Fibroblast of lung (primary cell): ENCODE data around the gene METTL26. TPM values are rescaled to one million over a fixed set of nuclear protein-coding genes. Genes with fewer than 3 reads are reported as not detected.
A peak's percentile ranks its signal among the peaks of the same experiment; 100 is the strongest.

Experiments used
- DNase-seq, 2 donors: peaks; one replicate each; pipeline versions ENCODE4 v3.0.0 to v3.0.0-alpha.2; 2010; ENCODE audit warnings: low read depth in 2 of 2
- H2AFZ ChIP-seq: 2 replicates; pipeline ENCODE4 v1.5.1; 2012; ENCODE audit warnings: low read length, control low read depth, inconsistent platforms
- H3K27ac ChIP-seq: 2 replicates; pipeline ENCODE4 v1.5.1; 2011; ENCODE audit warnings: low read length, control low read depth; ENCODE audit not compliant: insufficient read depth
- H3K27me3 ChIP-seq: 2 replicates; pipeline ENCODE4 v1.5.1; 2011; ENCODE audit warnings: mild to moderate bottlenecking, low read length; ENCODE audit not compliant: control insufficient read depth, insufficient read depth
- H3K36me3 ChIP-seq: 2 replicates; pipeline ENCODE4 v1.5.1; 2011; ENCODE audit warnings: low read length; ENCODE audit not compliant: control insufficient read depth, insufficient read depth
- H3K4me1 ChIP-seq: 2 replicates; pipeline ENCODE4 v1.5.1; 2011; ENCODE audit warnings: low read length; ENCODE audit not compliant: control insufficient read depth, insufficient read depth; ENCODE audit errors: extremely low read depth
- H3K4me2 ChIP-seq: 2 replicates; pipeline ENCODE4 v1.5.1; 2011; ENCODE audit warnings: low read length, control low read depth; ENCODE audit not compliant: insufficient read depth; ENCODE audit errors: extremely low read depth
- H3K4me3 ChIP-seq, 4 experiments: fragments of 200-600 bp in 1 of 4; sonication (generic) in 1 of 4; replicated peaks in 1 of 4; 2 replicates each; pipeline ENCODE4 v1.5.1; 2011 to 2016; ENCODE audit warnings: low read length in 4 of 4, low read depth in 3 of 4, mild to moderate bottlenecking in 3 of 4, control low read depth in 2 of 4, inconsistent platforms in 1 of 4, mixed read lengths in 1 of 4; ENCODE audit not compliant: insufficient read depth in 1 of 4; ENCODE audit errors: control extremely low read depth in 1 of 4
- H3K79me2 ChIP-seq: 2 replicates; pipeline ENCODE4 v1.5.1; 2012; ENCODE audit warnings: mild to moderate bottlenecking, low read length, inconsistent platforms; ENCODE audit not compliant: control insufficient read depth, insufficient read depth
- H3K9ac ChIP-seq: 2 replicates; pipeline ENCODE4 v1.5.1; 2011; ENCODE audit warnings: mild to moderate bottlenecking, low read length, control low read depth; ENCODE audit not compliant: insufficient read depth
- H3K9me3 ChIP-seq: 2 replicates; pipeline ENCODE4 v1.5.1; 2012; ENCODE audit warnings: low read depth, low read length; ENCODE audit not compliant: control insufficient read depth, insufficient read depth
- H4K20me1 ChIP-seq: 2 replicates; pipeline ENCODE4 v1.5.1; 2011; ENCODE audit warnings: low read length; ENCODE audit not compliant: control insufficient read depth, insufficient read depth; ENCODE audit errors: extremely low read depth
- EZH2 ChIP-seq: IDR thresholded peaks from 2 replicates; pipeline ENCODE4 v1.5.1; 2012; ENCODE audit warnings: low read length, control low read depth, mild to moderate bottlenecking; ENCODE audit errors: missing control alignments
- polyA plus RNA-seq, 2 donors: library from polyadenylated mRNA; depleted of rRNA in 1 of 2; stranded (reverse) in 1 of 2; unstranded in 1 of 2; fragments of >200 nt; gene quantifications; 2 replicates each; pipeline ENCODE4 v1.2.1, GENCODE V29; 2011 to 2012; ENCODE audit warnings: missing spikeins in 1 of 2
- total RNA-seq: library from RNA; depleted of rRNA; stranded (reverse); fragments of >200 nt; gene quantifications from 2 replicates; pipeline ENCODE4 v1.2.1, GENCODE V29; 2014
- TF ChIP-seq, protein P1 (sequence below), 2 donors: IDR thresholded peaks in 1 of 2; conservative IDR thresholded peaks in 1 of 2; 1 replicate in 1 of 2; 2 replicates in 1 of 2; pipeline ENCODE4 v1.5.1; 2011 to 2012; ENCODE audit warnings: low read length in 2 of 2, control low read depth in 1 of 2, inconsistent platforms in 1 of 2, low read depth in 1 of 2, mild to moderate bottlenecking in 1 of 2

The METTL26 gene
- total and polyA plus RNA-seq, 2 donors (not counting 1 experiment from before 2014, with no cell fraction given) = 39.2 to 71.7 TPM

- peak overlapping the region; percentile 71 for H3K4me2 ChIP-seq
Observed at GRCh38 chr16:675884-676564, 39.9 kb upstream of the METTL26 start.

DNA sequence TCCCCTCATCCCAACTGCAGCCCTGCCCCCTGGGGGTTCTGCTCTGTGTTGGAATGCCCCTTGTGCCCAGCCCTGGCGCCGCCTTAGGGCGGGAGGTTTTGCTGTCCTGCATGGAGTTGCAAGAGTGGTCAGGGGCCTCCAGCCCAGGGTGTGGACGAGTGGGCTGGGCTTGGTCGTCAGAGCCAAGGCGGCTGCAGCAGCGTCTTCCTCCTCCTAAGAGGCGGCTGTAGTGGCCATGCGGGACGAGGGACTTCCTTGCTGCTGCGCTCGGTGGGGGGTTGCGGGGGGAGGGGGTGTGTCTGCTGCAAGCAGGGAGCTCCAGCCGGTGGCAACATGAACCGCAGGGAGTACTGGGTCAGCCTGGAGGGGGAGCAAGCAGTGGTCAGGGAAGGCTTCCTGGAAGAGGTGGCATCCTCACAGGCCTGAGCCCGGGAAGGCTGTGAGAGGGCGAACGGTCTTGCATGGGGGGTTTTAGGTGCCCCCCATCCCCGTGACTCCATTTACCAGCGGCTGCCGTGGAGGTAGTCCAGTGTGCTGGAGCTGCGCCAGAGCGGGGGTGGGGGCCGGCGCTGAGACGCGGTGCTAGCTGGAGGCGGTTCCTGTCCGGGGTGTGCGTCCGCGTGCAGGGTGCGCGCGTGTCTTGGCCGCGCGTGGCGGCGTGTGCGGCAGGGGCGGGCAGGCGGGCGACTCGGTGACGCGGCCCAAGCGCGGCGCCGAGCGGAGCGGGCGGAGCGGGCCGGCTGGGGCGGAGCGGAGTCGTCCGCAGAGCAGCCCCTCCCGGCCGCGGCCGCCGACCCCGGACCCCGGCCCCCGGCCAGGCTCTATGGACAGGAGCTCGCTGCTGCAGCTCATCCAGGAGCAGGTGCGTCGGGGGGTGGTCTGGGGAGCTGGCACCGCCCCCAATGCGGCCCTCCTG lies 39.1 kb upstream of the METTL26 start, which contains the start of gene RHBDL1:
Gene RHBDL1, plus strand, starts transcription at position 704 of the 916 bp plus-strand sequence. Its CDS starts 120 bp downstream, at position 824.
- Histone ChIP-seq H2AFZ (no peak within 1 kb of the TSS), H3K9ac (no peak within 1 kb of the TSS), H3K36me3 (peaks cover 27% of the 10 kb centered on the region), H3K27me3 (no peaks in the 10 kb centered on the region), H3K27ac (no peak within 1 kb of the TSS), H3K4me3 (peak within 1 kb of the TSS; percentile 20 to 57 (median 23)), H3K4me1 (peaks cover 5% of the 10 kb centered on the region), H3K9me3 (no peaks in the 10 kb centered on the region), H4K20me1 (no peaks in the 10 kb centered on the region), H3K4me2 (peak within 1 kb of the TSS; percentile 71), H3K79me2 (peaks cover 2% of the 10 kb centered on the region)
- no peak for TF ChIP-seq EZH2
- peak; percentile 51 to 52 for DNase-seq

More at GRCh38 chr16:675884-676564, 39.9 kb upstream of the METTL26 start:
- Histone ChIP-seq H3K36me3 (peaks cover 19% of the 10 kb centered on the region), H2AFZ (no peak overlapping the region), H3K9ac (no peak overlapping the region), H3K79me2 (peaks cover 4% of the 10 kb centered on the region), H4K20me1 (no peaks in the 10 kb centered on the region), H3K4me3 (peak overlapping the region in 3 of 4 experiments; percentile 15 to 57 (median 25)), H3K4me1 (peaks cover 6% of the 10 kb centered on the region), H3K27ac (no peak overlapping the region), H3K9me3 (no peaks in the 10 kb centered on the region), H3K27me3 (no peaks in the 10 kb centered on the region)
- no peak for DNase-seq
- TF ChIP-seq EZH2 = no peak
- TF ChIP-seq, protein P1, sequence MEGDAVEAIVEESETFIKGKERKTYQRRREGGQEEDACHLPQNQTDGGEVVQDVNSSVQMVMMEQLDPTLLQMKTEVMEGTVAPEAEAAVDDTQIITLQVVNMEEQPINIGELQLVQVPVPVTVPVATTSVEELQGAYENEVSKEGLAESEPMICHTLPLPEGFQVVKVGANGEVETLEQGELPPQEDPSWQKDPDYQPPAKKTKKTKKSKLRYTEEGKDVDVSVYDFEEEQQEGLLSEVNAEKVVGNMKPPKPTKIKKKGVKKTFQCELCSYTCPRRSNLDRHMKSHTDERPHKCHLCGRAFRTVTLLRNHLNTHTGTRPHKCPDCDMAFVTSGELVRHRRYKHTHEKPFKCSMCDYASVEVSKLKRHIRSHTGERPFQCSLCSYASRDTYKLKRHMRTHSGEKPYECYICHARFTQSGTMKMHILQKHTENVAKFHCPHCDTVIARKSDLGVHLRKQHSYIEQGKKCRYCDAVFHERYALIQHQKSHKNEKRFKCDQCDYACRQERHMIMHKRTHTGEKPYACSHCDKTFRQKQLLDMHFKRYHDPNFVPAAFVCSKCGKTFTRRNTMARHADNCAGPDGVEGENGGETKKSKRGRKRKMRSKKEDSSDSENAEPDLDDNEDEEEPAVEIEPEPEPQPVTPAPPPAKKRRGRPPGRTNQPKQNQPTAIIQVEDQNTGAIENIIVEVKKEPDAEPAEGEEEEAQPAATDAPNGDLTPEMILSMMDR (conservative IDR thresholded peaks at IDR 0.05 in 1 of 2, IDR thresholded peaks at IDR 0.05 in 1 of 2; ENCODE audit: low read depth in 1 of 2, low read length in 2 of 2) = no peak

DNA sequence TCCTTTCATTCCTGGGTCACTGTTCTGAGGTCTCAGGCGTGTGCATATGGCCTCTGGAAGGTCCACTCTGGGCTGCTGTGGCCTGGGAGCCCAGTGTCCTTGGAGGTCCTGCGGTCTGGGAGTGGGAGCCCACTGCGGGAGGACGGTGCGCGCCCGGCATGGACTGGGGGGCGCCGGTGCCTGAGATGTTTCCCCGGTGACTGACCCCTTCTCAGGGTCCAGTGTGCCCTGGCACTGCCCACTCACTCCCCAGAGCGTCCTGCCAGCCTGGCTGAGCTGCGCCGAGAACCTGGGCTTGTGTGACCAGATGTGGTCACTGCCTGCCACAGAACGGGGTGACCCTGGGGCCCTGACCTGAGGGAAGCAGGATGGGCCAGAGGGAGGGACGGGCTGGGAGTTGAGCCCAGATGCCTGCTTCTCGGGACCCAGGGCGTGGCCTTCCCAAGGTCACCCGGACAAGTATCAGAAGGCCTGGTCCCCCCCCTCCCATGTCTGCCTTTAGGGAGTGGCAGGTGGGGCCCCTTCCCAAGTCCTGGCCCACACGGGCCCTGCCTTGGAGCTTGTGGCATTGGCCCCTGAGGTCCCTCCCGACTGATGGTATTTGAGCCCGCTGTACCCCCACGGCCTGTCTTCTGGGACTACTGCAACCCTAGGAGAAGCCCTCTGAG lies 38.2 kb upstream of the METTL26 start:
- H2AFZ ChIP-seq = no peak overlapping the region

More for the DNA sequence above, 38.2 kb upstream of the METTL26 start:
- Histone ChIP-seq H3K36me3 (peaks cover 35% of the 10 kb centered on the region), H3K9ac (no peak overlapping the region), H3K4me3 (no peak overlapping the region), H3K9me3 (no peaks in the 10 kb centered on the region), H3K4me1 (peaks cover 6% of the 10 kb centered on the region), H3K4me2 (no peak overlapping the region), H3K79me2 (peaks cover 9% of the 10 kb centered on the region), H3K27ac (no peak overlapping the region), H4K20me1 (no peaks in the 10 kb centered on the region), H3K27me3 (no peaks in the 10 kb centered on the region)
- DNase-seq = no peak
- no peak for TF ChIP-seq EZH2
- TF ChIP-seq, protein P1 (conservative IDR thresholded peaks at IDR 0.05 in 1 of 2, IDR thresholded peaks at IDR 0.05 in 1 of 2; ENCODE audit: low read depth in 1 of 2, low read length in 2 of 2) = no peak
